ENCODE data around the gene MRPS30.
"Not testable (repeated sequence)": the region's sequence is repeated elsewhere in the genome, so short reads cannot be mapped to it uniquely, and the experiment has no call there.

Gene MRPS30

DNA sequence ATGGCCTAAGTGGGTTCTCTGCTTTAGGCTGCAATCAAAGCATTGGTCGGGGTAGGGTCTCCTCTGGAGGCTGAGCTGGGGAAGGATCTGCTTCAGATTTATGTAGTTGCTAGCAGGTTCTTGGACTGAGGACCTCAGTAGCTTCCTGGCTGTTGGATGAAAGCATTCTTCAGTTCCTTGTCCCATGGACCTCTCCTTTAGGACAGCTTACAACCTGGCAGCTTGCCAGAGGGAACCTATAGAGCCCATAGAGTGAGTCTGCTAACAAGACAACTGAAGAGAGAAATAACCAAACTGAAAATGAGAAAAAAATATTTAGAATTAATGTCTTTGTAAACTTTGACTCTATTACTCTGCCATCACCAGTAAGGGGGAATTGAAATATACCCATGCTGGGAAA lies 12.4 kb downstream of the MRPS30 start:
- no peak for DNase-seq (ENCODE audit: low read depth in 2 of 2)

DNA sequence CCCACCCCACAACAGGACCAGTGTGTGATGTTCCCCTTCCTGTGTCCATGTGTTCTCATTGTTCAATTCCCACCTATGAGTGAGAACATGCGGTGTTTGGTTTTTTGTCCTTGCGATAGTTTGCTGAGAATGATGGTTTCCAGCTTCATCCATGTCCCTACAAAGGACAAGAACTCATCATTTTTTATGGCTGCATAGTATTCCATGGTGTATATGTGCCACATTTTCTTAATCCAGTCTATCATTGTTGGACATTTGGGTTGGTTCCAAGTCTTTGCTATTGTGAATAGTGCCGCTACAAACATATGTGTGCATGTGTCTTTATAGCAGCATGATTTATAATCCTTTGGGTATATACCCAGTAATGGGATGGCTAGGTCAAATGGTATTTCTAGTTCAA lies 15.9 kb downstream of the MRPS30 start:
- DNase-seq (ENCODE audit: low read depth in 2 of 2): not testable (repeated sequence)

DNA sequence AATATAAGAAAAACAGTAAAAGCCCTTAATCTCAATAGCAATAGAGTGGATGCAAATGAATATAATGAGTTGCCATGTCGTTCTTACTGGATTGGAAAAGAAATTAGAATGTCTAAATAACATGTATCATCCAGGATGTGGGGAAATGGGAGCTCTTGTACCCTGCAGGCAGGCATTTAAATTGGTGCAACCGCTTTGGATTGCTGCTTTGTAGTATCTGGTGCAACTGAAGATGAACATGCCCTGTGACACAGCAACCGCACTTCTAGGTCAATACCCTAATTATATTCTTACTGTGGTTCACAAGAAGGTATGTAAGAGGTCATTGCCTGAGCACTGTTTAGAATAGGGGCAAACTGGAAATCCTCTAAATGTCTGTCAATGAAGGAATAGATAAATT lies 18.9 kb downstream of the MRPS30 start:
- no peak for DNase-seq (ENCODE audit: low read depth in 2 of 2)

DNA sequence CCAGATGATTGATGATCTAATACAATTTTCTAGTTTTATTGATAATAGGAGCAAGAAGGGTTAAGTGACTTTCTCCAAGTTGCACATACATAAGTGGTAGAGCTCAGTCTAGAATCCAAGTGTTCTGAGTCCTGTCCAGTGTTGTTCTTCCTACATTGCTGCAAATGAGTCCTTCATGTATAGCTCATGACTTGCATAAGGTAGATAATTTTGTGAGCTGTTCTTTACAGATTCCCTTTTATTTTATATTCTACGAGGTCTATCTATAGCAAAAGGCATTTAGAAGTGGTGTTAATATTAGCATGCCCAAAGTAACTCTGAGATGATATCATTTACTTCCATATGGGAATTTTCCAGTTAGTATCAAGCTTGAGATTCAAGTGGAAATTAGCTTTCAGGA lies 20.0 kb downstream of the MRPS30 start:
- DNase-seq (ENCODE audit: low read depth in 2 of 2): no peak

DNA sequence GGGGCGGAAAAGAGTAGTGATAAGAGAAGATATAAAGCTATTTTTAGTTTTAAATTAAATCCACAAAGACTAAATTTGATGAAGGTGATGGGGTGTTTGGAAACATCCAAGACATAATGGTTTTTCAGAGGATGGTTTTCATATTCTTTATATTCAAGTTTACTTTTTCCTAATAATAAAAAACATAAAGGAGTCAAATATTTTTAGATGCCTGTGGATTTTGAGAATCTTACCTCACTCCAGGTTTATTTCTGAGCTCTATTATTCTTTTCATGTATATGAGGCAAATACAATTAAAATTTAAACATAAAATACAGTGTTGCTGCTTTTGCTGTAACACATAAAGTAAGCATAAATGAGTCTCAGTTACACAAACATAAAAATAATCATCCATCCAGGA lies 22.2 kb downstream of the MRPS30 start:
- DNase-seq (ENCODE audit: low read depth in 2 of 2): no peak

DNA sequence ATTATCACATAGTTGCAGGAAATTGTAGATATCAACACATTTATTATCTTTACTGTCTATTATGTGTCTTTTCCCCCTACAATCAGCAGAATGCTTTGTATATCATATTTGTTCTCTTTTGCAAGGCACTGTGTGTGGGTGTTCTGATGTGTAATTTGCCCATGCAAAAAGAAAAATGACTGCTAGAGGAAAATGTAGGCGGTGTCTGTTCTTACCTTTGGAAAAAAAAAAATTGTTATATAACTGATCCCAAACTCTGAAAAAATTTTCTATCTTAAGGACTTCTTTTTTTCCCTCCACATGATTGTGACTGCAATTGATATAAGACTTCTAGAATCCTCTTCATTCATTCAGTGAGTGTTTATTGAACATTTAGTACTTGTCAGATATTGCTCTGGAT lies 24.5 kb downstream of the MRPS30 start:
- DNase-seq (ENCODE audit: low read depth in 2 of 2): no peak

DNA sequence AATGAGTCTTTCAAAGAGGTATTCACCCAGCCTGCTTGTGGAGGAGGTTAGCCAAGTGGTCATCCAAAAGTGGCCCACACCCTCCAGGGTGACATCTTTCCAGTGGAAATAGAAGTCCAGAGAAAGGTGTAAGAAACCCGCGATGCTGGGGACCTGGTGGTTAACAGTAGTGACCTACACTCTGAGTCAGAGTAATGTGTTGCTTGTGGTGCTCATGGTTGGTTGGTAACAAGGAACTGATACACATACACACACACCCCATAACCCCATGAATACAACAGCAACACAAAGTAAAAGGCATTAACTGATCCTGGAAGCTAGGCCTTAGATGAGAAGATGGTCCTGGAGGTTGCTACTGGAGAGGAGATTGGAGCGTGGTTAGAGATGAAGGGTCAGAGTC lies 26.9 kb downstream of the MRPS30 start:
- no peak for DNase-seq (ENCODE audit: low read depth in 2 of 2)

DNA sequence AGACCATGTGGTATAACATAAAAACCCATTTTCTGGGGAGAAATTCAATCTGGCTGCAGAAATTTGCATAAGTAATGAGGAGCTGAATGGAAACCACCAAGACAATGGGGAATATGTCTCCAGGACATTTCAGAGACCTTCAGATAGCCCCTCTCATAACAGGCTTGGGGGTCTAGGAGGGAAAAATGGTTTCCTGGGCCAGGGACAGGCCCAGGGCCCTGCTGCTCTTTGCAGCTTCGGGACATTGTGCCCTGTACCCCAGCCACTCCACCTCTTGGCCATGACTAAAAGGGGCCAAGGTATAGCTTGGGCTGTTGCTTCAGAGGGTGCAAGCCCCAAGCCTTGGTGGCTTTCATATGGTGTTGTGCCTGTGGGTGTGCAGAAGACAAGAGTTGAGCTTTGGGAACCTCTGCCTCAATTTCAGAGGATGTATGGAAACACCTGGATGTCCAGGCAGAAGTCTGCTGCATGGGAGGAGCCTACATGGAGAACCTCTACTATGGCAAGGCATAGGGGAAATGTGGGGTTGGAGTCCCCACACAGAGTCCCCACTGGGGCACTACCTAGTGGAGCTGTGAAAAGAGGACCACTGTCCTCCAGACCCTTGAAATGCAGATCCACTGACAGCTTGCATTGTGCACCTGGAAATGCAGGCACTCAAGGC lies 30.4 kb downstream of the MRPS30 start:
- DNase-seq (ENCODE audit: low read depth in 2 of 2): no peak

DNA sequence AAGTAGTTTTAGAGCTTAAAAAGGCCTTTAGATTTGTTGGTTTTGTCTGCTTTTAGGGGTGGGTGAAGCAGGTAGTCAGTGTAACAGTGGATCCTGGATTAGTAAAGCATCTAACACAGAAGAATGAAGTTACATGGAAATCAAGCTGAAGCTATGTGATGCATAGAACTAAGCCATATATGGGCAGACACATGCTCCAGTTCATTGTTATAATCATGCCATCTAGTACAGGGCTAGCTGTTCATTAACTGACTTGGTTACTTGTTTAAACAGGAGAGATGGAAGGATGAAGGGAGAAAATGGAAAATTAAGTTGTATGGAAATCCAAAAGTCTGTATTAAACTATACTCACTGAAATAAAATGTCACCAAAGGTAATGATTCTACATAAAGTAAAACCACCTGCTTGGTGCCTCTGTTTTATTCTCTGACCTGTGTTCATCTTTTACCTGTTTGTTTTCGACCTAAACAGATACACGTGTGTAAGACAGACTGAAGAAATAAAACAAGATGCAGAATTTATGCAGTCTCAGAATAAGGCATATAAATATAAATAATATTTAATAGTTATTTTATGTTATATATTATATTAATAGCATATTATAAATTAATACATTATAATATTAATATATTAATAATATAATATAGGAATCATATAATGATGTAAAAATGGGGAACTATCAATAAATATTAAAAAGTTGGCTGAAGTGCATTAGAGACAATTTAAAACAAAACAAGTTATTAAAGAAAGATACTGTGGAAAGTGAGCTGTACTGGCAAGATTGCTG lies 33.9 kb downstream of the MRPS30 start:
- no peak for DNase-seq (ENCODE audit: low read depth in 2 of 2)

DNA sequence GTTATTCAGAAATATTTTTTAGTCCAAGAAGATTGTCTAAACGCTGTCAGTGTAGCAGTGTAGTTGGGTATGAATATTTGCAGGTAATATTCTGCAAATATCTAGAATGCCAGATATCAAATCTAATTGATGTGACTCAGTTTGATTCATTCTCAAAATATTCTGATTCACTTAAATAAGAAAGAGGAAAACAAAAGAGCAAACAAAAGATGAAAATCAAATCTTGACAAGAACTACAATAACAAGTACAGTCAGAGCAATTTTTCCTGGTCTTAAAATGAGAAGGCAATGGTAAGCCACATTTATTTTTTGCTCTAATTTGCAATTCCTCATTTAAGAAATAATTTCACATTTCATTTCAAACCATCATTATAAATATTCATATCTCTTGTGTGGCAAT lies 36.0 kb downstream of the MRPS30 start:
- DNase-seq (ENCODE audit: low read depth in 2 of 2): no peak

DNA sequence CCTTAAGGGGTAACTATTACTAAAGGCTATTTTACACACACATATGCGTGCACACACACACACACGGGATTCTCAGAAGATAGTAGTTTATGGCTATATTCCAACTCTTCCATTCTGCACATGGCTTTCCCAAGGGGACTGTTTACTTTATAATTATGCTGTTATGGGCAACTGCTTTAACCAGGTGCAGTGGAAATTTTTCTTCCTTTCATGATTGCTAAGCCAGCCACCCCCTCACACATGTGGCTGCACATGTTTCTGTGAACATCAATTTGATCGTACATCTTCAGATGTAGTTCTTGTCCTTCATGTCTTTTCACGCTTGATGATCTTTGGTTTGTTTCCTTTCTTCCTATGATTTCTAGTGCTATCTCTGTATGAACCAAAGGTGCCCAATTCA lies 37.0 kb downstream of the MRPS30 start:
- no peak for DNase-seq (ENCODE audit: low read depth in 2 of 2)

DNA sequence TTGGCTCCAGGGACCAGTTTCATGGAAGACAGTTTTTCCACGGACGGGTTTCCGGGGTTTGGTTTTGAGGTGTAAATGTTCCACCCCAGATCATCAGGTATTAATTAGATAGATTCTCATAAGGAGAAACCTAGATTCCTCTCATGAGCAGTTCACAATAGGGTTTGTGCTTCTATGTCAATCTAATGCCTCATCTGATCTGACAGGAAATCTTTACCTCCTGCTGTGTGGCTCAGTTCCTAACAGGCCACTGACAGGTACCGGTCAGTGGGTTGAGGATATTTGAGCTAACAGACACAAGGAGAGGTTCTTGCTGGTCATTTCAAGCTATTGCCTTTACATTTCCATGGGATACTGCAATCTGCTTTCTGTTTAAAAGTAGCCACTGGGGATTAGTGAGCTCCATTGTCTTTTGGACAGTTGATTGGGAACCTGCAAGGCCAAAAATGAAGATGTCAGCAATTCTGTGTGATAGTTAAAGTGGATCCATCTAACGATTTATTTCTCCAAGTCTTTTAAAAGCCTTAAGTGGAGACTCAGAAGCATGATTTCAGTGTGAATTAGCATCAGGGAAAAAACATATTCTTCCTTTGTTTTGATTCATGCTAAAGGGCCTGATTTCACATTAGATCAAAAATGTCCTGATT lies 38.6 kb downstream of the MRPS30 start:
- no peak for DNase-seq (ENCODE audit: low read depth in 2 of 2)

DNA sequence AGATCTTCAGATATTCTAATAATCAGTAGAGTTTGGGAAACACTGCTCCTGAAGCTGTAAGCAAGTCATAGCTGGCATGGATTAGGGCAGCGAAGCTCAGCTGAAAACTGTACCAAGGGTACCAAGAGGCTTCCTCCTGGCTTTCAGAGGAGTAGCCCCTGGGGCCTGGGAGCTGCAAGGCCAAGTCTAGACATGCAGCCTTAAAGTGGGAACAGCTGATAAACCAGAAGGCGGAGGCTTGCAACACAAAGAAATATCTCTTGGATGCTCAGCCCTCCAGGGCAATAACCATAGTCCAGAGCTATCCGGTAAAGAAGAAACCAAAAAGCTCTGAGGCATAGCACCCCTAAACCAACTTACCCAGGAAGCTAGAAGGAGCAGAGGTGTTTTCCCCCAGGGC lies 51.5 kb downstream of the MRPS30 start:
- no peak for DNase-seq (ENCODE audit: low read depth in 2 of 2)

DNA sequence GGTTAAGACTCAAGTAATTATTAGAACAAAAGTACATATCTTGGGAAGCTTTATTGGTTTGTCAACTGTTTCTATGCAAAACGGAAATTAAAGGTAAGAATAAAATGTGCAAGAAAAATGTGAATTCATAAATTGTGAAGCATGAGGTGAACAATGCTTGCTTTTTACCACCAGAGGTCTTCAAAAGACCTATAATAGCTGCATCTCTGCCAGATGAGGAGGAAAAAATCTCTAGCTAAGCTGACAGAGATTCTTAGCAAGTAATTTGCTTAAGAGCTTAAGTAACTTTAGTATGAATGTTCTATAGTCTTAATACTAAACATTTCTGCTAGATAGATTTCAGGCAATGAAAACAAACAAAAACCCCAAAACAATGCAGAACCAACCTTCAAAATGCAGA lies 54.1 kb downstream of the MRPS30 start:
- DNase-seq (ENCODE audit: low read depth in 2 of 2): no peak
